ENCODE results near the gene GRK1. TPM values are rescaled to one million over a fixed set of nuclear protein-coding genes. Genes with fewer than 3 reads are reported as not detected.

Gene GRK1
- total RNA-seq, 3 donors from 2014 or later: not detected

DNA sequence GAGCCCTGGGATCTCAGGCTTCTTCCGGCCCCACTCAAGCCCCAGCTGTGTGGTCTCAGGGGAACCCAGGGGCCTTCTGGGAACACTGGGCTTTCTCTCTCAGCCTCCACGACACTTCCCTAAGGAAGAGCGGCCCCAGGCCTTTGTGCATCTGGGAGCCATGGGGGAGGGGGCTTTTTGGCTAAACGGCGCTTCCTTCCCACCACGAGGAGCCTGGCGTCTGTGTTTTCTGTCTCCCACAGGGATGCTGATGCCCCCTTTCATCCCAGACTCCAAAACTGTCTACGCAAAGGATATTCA is 67.8 kb downstream of the GRK1 start:
- Histone ChIP-seq H3K27me3 (peaks cover 0 to 25% of the 10 kb centered on the region in 2 donors), H3K4me3 (no peak overlapping the region), H3K9me3 (no peaks in the 10 kb centered on the region), H3K27ac (no peak overlapping the region), H3K36me3 (no peaks in the 10 kb centered on the region), H3K4me1 (no peaks in the 10 kb centered on the region)
- no peak for DNase-seq (ENCODE audit: low spot score in 2 of 2)
- intact Hi-C loops (cut with DNase I; ENCODE audit: low total_unique reads): no loop called here
- no peak for TF ChIP-seq POLR2A (IDR thresholded peaks at IDR 0.05)
- TF ChIP-seq, protein P1, sequence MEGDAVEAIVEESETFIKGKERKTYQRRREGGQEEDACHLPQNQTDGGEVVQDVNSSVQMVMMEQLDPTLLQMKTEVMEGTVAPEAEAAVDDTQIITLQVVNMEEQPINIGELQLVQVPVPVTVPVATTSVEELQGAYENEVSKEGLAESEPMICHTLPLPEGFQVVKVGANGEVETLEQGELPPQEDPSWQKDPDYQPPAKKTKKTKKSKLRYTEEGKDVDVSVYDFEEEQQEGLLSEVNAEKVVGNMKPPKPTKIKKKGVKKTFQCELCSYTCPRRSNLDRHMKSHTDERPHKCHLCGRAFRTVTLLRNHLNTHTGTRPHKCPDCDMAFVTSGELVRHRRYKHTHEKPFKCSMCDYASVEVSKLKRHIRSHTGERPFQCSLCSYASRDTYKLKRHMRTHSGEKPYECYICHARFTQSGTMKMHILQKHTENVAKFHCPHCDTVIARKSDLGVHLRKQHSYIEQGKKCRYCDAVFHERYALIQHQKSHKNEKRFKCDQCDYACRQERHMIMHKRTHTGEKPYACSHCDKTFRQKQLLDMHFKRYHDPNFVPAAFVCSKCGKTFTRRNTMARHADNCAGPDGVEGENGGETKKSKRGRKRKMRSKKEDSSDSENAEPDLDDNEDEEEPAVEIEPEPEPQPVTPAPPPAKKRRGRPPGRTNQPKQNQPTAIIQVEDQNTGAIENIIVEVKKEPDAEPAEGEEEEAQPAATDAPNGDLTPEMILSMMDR (IDR thresholded peaks at IDR 0.05): no peak
- no peak for TF ChIP-seq POLR2AphosphoS5 (IDR thresholded peaks at IDR 0.05)

DNA sequence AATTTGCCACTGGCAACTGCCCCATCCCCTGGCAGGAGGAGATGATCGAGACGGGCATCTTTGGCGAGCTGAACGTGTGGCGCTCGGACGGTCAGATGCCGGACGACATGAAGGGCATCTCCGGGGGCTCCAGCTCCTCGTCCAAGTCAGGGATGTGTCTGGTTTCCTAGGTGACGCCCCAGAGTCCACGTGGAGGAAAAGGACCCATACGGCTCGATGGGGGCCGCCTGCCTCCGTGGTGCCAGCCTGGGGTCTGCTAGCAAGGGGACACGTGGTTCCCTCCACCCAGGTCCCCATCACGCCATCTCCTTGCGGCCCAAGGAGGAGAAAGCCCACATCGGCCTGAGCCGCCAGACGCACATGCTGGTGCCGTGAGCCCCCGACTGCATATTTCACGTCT is 68.2 kb downstream of the GRK1 start:
- Histone ChIP-seq H3K36me3 (no peaks in the 10 kb centered on the region), H3K27ac (no peak overlapping the region), H3K27me3 (peaks cover 0 to 28% of the 10 kb centered on the region in 2 donors), H3K4me1 (no peaks in the 10 kb centered on the region), H3K4me3 (no peak overlapping the region), H3K9me3 (no peaks in the 10 kb centered on the region)
- intact Hi-C loops (cut with DNase I; ENCODE audit: low total_unique reads): no loop called here
- TF ChIP-seq, protein P1 (IDR thresholded peaks at IDR 0.05): no peak
- TF ChIP-seq POLR2A (IDR thresholded peaks at IDR 0.05): no peak
- no peak for TF ChIP-seq POLR2AphosphoS5 (IDR thresholded peaks at IDR 0.05)
- DNase-seq (ENCODE audit: low spot score in 2 of 2): no peak

DNA sequence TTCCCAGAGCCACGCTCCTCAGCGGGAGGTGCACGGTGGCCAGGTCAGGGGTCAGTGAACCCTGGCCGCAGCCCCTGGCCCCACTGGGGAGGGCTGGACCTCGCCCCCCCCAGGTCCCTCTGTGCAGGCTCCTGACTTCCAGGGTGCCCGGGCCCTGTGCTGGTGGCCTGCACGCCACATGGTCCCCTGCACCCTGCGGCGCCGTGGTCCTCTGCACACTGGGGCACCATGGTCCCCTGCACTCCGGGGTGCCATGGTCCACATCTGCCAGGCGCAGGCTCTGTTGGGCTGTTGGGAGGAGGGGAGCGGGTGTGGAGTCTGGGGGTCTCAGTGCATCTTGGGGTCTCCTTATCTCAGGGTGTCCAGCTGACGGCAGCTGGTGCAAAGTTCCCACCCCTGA is 68.7 kb downstream of the GRK1 start:
- Histone ChIP-seq H3K36me3 (no peaks in the 10 kb centered on the region), H3K27ac (no peak overlapping the region), H3K4me1 (no peaks in the 10 kb centered on the region), H3K4me3 (no peak overlapping the region), H3K9me3 (no peaks in the 10 kb centered on the region), H3K27me3 (peaks cover 0 to 23% of the 10 kb centered on the region in 2 donors)
- TF ChIP-seq POLR2AphosphoS5 (IDR thresholded peaks at IDR 0.05) (no peak), POLR2A (IDR thresholded peaks at IDR 0.05) (no peak)
- TF ChIP-seq, protein P1 (IDR thresholded peaks at IDR 0.05): no peak
- DNase-seq (ENCODE audit: low spot score in 2 of 2): no peak
- intact Hi-C loops (cut with DNase I; ENCODE audit: low total_unique reads): no loop called here

DNA sequence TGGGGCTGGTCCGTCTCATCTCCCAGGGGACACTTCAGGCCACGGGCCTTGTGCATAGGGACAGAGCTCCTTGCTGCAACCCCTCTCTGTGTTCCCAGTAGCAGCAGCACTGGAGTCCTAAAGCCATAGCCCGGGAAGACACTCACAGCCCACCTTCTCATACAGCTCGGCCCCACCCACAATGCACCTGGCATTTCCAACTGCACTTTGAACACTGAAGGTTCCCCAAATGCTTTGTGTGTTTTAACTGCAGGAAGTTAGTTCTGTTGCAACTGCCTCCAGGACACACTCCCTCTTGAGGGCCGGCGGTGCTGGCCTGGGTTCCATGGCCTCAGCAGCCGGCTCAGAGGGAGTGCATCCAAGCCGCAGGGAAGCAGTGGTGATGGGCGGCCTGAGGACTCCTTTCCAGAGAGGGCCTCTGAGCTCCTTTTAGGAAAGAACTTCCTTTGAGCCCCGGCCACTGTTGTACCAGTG is 69.3 kb downstream of the GRK1 start:
- H3K27me3 ChIP-seq: peaks cover 0 to 17% of the 10 kb centered on the region in 2 donors
- no peak overlapping the region for H3K4me3 ChIP-seq
- no peaks in the 10 kb centered on the region for H3K9me3 ChIP-seq
- TF ChIP-seq, protein P1 (IDR thresholded peaks at IDR 0.05): no peak
- TF ChIP-seq POLR2AphosphoS5 (IDR thresholded peaks at IDR 0.05): no peak
- H3K4me1 ChIP-seq: no peaks in the 10 kb centered on the region
- no peak for DNase-seq (ENCODE audit: low spot score in 2 of 2)
- no peak overlapping the region for H3K27ac ChIP-seq
- H3K36me3 ChIP-seq: no peaks in the 10 kb centered on the region
- intact Hi-C loops (cut with DNase I; ENCODE audit: low total_unique reads): no loop called here

DNA sequence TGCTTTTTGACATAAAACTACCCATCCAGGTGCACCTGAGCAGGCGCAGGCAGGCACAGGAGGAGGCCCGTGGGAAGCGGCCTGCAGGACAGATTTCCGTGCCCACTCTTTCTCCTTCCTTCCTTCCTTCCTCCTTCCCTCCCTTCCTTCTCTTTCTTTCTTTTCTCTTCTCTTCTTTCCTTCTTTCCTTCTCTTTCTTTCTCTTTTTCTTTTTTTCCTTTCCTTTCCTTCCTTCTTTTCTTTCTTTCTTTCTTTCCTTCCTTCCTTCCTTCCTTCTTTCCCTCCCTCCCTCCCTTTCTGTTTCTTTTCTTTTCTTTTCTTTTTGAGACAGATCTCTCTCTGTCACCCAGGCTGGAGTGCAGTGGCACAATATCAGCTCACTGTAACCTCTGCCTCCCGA is 70.8 kb downstream of the GRK1 start:
- Histone ChIP-seq H3K4me1 (no peaks in the 10 kb centered on the region), H3K27me3 (peaks cover 0 to 20% of the 10 kb centered on the region in 2 donors), H3K9me3 (no peaks in the 10 kb centered on the region), H3K27ac (no peak overlapping the region), H3K4me3 (no peak overlapping the region), H3K36me3 (no peaks in the 10 kb centered on the region)
- no peak for DNase-seq (ENCODE audit: low spot score in 2 of 2)
- intact Hi-C loops (cut with DNase I; ENCODE audit: low total_unique reads): no loop called here
- TF ChIP-seq, protein P1 (IDR thresholded peaks at IDR 0.05): no peak
- no peak for TF ChIP-seq POLR2A (IDR thresholded peaks at IDR 0.05)
- TF ChIP-seq POLR2AphosphoS5 (IDR thresholded peaks at IDR 0.05): no peak

Data from breast epithelium (tissue), 4 donors.